Stimulated activated CD4-positive, alpha-beta T cell treated with anti-CD3 and anti-CD28 coated beads, Interleukin-2, amount 100 ng/mL, for 48 hours (primary cell): Measurements from ENCODE around the gene MREG.
"Not testable (repeated sequence)": the region's sequence is repeated elsewhere in the genome, so short reads cannot be mapped to it uniquely, and the experiment has no call there.

ENCODE experiments used
- DNase-seq, 2 donors: peaks; one replicate each; pipeline ENCODE4 v3.0.0-alpha.2; 2020

Gene MREG

GRCh38 chr2:216018709-216019108, 5.4 kb upstream of the MREG start:
- no peak for DNase-seq

DNA sequence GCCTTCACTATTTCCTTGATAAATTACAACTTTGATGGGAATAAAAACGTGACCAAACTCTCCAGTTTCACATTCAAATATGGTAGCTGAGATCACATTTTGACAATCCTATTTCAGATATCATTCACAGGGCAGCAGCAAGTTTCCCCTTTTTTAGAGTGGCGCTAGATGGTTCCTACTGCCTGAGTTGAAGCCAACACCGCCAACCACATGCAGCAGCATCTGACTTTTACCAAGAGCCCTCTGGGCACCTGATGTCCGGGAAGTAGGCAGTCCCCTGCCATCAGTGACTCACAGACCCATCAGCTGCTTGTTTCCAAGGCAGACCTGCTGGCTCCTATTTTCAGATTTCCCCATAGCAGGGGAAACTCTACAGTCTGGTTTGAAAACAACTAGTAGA, 4.0 kb upstream of the MREG start:
- peak in 1 of 2 donors; percentile 19 for DNase-seq

GRCh38 chr2:216016581-216016980, 3.2 kb upstream of the MREG start:
- no peak for DNase-seq

DNA sequence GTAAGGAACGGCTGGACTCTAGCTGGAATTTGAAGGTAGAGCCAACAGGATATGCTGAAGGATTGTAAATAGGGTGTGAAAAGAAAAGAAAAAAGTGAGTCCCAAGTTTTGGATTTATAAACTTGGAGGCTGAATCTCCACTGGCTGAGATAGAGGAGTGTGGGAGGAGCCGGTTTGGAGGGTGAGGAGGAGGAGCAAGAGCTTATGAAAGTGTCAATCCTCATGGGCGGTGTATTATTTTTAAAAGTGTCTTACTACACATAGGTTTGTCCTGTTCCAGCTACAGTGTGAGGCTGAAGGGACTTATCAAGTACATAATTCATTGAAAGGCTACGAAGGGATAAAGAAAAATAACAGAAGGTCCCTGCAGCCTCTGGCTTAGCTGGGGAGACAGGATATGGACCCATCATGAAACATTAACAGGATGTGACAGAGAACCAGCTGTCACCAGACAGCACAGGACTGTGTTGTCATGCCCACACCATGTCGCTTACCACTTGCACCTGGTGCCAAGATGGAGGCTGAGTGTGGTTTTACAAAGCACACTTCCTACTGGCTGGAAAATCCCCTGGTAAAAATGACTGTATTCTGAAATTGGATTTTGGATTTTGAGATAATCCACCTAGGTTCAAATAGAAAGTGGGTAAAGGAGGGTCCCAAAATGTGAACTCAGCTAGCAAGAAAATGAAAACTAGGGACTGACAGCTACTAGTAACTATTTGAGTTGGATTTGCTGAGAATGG, 2.5 kb upstream of the MREG start:
- peak in 1 of 2 donors; percentile 26 for DNase-seq

DNA sequence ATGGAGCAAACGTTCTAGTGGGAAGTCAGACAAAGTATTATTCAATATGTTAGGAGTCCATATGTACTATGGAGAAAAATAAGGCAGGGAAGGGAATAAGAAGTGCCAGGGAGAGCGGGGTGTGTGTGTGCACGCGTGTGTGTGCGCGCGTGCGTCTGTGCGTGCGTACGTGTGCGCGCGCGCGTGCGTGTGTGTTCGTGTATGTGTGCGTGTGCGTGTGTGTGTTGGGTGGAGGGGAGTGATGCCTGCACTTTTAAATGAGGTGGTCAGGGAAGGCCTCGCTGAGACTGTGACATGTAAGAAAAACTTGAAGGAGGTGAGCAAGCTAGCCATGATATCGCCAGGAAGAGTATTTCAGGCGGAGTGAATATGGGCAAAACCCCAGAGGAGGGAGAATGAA, 1.6 kb upstream of the MREG start:
- no peak for DNase-seq

DNA sequence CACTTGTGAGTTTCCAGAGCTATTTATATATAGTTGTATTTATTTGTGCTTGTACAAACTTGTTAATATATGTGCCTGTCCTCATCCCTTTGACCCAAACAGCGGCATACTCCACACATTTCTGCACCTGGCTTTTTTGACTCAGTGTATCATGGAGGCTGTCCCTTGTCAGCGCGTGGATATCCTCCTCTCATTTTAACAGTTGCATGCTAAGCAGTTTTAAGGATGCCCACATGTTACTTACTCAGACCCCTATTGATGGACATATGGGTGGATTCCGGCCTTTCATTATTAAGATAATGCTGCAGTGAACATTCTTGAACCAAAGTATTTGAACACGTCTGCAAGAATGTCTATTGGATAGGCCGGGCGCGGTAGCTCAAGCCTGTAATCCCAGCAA, 655 bp upstream of the MREG start:
- no peak for DNase-seq

- no peak for DNase-seq
These were observed 596 bp downstream of the MREG start for GRCh38 chr2:216012830-216013079.

DNA sequence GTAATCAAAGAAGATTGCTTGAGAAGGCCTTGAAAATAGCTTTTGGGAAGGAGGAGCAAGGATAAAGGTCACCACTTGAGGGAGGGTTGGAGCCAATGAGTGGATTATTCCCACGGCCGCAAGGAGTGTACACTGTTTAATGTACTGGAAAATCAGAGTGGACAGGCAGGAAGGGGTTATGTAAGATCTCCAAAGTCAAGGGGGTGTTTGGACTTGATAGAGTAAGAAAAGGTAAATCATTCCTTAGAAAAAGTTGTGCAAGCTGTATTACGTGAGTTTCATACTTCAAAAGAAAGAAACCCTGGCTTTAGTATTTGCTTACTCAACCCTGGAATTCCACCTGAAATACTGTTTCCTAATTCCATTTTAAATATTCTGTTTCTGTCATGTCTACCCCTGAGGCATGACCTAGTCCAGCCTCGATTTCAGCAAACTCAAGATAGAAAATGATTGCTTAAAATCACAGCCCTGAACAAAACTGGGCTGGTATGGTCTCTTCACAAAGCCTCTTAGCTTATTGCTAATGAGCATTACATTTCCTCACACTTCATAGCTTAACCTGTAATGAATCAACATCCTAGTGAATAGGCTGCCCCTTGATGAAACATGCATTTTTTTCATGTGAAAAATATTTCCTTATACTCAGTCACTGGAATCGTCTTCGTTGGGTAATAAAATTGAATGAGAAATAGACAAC, 1.1 kb downstream of the MREG start:
- no peak for DNase-seq

DNA sequence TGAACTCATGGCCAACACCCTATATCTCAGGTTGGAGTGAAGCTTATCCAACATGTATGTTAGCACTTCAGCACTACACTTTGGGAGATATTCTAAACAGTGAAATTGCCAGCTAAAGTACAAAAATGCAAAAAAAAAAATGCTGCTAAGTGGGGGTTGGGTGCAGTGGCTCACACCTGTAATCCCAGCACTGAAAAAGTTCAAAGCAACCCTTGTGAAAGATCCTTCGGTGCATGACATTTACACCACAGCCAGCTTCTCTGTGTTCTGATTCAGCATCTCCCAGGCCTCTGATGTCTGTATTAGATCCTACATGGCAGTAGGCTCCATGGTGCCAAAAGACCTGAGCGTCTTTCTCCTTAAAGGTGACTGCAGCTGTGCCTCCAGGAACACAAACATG, 4.1 kb downstream of the MREG start:
- DNase-seq = not testable (repeated sequence)

- no peak for DNase-seq
These were observed 5.0 kb downstream of the MREG start for GRCh38 chr2:216008387-216008786.

DNA sequence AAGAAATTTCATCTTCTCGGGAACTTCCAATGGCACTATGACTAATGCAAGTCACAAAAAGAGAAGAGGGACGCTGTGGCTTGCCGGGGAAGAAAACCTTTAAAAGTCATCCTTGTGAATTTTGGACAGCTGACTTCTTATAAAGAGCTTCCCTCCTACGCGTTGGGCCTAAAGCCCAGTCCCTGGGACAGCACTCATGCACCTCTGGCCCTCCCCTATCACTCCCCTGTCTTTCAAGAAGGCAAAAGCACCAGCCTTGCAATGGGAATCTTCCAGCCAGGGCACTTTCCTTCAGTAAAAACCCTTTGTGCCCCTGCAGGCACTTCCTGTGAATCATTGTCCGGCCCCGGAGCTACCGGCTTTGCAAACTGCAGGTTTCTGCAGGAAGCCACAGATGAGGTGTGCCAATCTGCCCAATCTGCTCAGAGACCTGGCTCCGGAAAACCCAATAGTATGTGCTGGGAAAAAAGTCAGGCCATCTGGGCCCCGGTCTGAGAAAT, 7.1 kb downstream of the MREG start:
- peak; percentile 32 for DNase-seq

GRCh38 chr2:216004697-216005283, 8.6 kb downstream of the MREG start:
- no peak for DNase-seq

GRCh38 chr2:216003876-216004696, 9.3 kb downstream of the MREG start:
- DNase-seq = no peak

DNA sequence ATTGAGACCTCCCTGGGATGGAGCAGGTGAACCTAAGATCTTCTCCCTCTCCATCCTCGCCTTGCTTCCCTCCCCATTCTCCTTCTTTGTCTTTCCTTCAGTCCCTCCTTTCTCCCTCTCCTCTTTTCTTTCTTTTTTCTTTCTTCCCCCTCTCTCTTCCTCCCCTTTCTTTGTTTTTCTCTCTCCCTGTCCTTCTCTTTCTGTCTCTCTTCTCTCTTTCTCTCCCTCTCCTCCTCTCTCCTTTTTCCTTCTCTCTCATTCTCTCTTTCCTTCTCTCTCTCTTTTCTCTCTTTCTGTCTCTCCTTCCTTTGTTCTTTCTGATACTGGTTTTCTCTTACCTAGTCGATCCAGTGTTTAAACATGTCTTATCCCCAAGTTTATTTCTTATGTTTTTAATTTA, 10.7 kb downstream of the MREG start:
- DNase-seq = no peak

GRCh38 chr2:216002101-216002678, 11.2 kb downstream of the MREG start:
- DNase-seq = no peak

DNA sequence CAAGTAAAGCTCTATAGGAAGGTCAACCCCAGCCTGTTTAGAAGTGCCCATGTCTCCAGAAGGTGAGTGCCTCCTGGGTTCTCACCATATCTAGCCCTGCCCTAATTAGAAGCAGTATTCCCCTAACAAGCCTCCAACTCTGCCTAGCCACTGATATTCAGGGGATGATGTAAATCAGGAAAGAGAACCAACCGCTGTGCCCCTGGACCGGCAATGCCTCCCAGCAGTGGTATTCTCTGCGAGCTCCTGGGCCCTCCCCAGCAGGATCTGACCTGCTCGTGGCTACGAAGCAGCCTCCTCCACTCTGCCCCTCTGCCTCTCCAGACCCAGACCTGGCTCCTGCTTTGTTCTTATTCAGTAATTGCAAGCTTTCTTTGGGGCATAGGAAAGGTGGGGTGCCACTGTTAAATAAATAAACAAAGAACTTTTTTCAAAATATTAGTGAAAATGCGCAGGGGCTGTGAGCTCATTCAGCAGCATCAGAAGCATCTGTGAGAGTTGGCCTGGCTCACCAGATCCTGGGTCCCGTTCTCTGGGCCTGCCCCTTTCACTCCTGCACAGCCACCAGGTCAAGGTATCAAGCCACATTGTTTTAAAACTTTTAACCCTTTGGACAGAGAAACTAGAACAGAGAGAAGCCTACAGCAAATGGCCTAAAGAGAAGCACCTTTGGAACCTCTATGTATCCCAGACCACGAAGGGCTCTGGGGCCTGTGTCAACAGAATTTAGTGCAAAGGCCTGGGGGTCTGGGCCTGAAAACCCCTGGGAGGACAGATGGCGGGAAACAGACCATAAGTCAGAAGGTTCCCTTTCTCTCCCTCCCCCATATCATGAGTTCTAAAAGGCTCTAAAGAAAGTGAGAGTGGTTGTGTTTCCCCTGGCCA, 11.9 kb downstream of the MREG start:
- DNase-seq = no peak

GRCh38 chr2:215998636-215999035, 14.7 kb downstream of the MREG start:
- DNase-seq = no peak

GRCh38 chr2:215997219-215997618, 16.1 kb downstream of the MREG start:
- DNase-seq = no peak

GRCh38 chr2:215994911-215995310, 18.4 kb downstream of the MREG start:
- DNase-seq = no peak

GRCh38 chr2:215988556-215989207, 24.7 kb downstream of the MREG start:
- DNase-seq = not testable (repeated sequence)

- no peak for DNase-seq
These were observed 28.1 kb downstream of the MREG start for GRCh38 chr2:215985257-215985656.
